GM19239 (cell line): ENCODE results near the gene VASH2.
"Not testable (repeated sequence)": the region's sequence is repeated elsewhere in the genome, so short reads cannot be mapped to it uniquely, and the experiment has no call there.

Source experiments
- DNase-seq: peaks from one replicate; pipeline ENCODE4 v3.0.0; 2011; ENCODE audit warnings: low spot score; ENCODE audit not compliant: insufficient read length
- FAIRE-seq: peaks from 2 replicates; lab custom pipeline; 2011; peaks lifted over from hg19 to GRCh38; lab: Jason Lieb, UNC

Gene VASH2

DNA sequence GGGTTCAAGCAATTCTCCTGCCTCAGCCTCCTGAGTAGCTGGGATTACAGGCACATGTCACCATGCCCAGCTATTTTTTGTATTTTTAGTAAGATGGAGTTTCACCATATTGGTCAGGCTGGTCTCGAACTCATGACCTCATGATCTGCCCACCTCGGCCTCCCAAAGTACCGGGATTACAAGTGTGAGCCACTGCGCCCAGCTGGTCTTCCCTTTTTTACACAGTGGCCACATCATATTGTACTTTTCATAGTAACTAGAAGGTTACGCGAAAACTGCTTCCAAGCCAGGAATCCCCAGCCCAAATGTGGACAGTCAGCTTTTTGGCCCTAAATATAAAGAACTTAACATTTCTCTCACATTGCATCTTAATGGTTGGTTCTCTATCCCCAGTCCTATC lies 4.2 kb downstream of the VASH2 start:
- DNase-seq (no peak), FAIRE-seq (no peak)

- FAIRE-seq, result peak; percentile 28
- DNase-seq, result no peak
Observed at GRCh38 chr1:212955098-212955497, 4.8 kb downstream of the VASH2 start.

- no peak for DNase-seq
- peak; percentile 64 for FAIRE-seq
Observed at GRCh38 chr1:212955961-212956620, 5.8 kb downstream of the VASH2 start.

- DNase-seq, result no peak
- FAIRE-seq, result no peak
Observed at GRCh38 chr1:212957546-212957945, 7.2 kb downstream of the VASH2 start.

DNA sequence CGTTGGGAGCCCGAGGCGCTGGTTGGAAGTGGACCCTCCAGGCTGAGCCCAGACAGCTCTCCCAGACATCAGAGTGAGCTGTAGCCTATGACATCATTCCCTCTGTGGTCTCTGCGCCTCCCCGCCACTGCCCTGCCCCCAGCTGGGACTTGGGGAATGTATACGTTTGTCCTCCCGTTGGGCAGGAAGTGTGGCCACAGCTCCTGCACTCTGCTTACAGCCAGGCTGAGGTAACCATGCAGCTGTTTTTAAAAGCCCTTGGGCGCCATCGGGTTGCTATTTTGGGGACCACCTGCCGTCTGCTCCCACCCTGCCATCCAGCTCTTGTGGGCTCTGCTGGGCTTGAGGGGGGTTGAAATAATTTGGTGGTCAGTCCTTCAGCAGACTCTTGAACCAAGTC lies 7.8 kb downstream of the VASH2 start:
- DNase-seq (no peak), FAIRE-seq (no peak)

GRCh38 chr1:212959266-212960220 lies 9.2 kb downstream of the VASH2 start:
- FAIRE-seq (peak; percentile 84), DNase-seq (peak; percentile 56)

DNA sequence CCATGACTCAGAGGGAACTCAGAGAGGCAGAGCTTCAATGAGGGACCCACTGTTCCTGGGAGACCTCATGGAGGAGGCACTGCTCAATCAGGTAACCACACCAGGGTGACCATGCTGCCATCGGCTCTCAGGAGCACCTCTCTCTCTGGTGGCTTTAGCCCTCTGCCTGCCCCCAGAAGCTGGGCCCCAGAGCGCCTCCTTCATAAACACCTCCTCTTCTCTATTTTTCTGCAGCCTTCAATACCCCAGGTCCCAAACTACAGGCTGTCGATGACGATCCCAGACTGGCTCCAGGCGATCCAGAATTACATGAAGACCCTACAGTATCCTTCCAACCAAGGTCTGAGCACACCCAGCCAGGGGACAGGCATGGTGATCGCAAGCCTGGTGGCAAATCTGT lies 10.6 kb downstream of the VASH2 start:
- no peak for DNase-seq

GRCh38 chr1:212962509-212962908 lies 12.2 kb downstream of the VASH2 start:
- FAIRE-seq, result peak; percentile 44

More for the DNA sequence above, 10.6 kb downstream of the VASH2 start:
- FAIRE-seq, result no peak

GRCh38 chr1:212964102-212964501 lies 13.8 kb downstream of the VASH2 start:
- DNase-seq (no peak), FAIRE-seq (no peak)

More at GRCh38 chr1:212962509-212962908, 12.2 kb downstream of the VASH2 start:
- no peak for DNase-seq

GRCh38 chr1:212964993-212965392 lies 14.7 kb downstream of the VASH2 start:
- DNase-seq, FAIRE-seq: not testable (repeated sequence)

GRCh38 chr1:212966616-212967015 lies 16.3 kb downstream of the VASH2 start:
- DNase-seq (no peak), FAIRE-seq (no peak)

DNA sequence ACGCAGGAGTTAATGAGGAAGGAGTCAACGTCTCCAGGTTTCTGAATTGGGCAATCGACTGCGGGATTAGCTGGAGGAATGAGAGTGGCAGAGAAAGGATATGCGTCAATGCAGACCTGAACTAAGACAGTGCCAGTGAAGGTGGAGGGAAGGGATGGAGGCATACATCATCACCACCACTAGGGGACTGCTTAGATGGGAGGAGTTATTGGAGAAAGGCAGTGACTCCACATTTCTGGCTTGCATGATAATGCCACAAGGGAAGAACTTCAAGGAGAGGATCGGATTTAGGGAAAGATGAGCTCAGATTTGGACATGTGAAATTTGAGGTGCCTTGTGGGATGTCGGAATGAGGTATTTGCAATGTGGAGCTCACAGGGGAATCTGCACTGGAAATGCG lies 17.5 kb downstream of the VASH2 start:
- FAIRE-seq (no peak), DNase-seq (no peak)

- peak; percentile 84 for FAIRE-seq
Observed at GRCh38 chr1:212968368-212968863, 18.1 kb downstream of the VASH2 start.

GRCh38 chr1:212970085-212970484 lies 19.7 kb downstream of the VASH2 start:
- DNase-seq, result no peak
- no peak for FAIRE-seq

More at GRCh38 chr1:212968368-212968863, 18.1 kb downstream of the VASH2 start:
- no peak for DNase-seq

GRCh38 chr1:212971312-212971711 lies 21.0 kb downstream of the VASH2 start:
- DNase-seq (no peak), FAIRE-seq (no peak)

DNA sequence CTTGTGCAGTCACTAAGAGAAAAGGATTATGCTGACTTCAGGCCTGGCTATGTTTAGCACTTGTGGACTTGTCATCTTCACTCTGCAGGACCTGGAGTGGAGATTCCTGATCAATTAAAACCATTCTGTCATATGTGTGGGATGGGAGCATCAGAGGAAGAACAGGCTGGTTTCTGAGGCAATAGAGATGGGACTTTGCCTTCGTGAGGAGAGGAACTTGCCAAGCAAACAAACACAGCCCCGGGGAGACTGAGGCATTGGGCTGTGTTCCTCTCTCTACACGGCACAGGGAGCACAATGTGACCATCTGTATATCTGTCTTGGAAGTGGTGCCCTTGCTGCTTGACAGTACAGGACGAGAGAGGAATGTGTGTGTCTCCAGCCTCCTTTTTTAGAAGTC lies 23.1 kb downstream of the VASH2 start:
- no peak for DNase-seq
- no peak for FAIRE-seq

DNA sequence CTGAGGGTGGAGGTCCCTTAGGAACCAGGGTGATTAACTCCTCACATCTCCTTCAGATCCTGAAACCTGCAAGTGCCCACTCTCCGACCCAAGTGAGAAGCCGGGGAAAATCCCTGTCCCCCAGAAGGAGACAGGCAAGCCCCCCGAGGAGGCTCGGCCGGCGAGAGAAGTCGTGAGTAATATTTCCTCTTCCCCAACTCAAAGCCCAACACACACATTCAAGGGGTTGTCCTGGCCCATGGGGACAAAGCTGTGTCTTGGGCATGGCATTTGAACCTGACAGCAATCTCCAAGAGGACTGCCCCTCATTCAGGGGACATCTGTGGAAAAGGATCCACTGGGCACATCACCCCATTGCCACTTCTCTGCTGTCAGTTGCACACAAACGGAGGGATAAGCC lies 23.6 kb downstream of the VASH2 start:
- DNase-seq (no peak), FAIRE-seq (no peak)

DNA sequence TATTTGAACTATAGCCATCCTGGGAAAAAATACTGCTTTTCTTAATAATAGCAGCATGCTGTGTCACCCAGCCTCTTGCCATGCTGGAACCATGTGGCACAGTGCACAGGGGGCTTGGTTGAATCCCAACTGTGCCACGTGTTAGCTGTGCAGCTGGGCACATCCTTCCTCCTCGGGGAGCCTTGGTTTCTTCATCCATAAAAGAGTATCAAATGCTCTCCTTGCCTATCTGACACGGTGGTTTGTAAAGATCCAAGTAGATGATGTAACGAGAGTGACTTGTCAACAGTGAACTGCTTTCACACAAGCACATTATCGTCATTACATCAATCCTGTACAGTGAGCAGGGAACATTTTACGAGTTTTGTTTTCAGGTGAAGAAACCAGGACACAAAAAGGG lies 24.4 kb downstream of the VASH2 start:
- FAIRE-seq (no peak), DNase-seq (no peak)

DNA sequence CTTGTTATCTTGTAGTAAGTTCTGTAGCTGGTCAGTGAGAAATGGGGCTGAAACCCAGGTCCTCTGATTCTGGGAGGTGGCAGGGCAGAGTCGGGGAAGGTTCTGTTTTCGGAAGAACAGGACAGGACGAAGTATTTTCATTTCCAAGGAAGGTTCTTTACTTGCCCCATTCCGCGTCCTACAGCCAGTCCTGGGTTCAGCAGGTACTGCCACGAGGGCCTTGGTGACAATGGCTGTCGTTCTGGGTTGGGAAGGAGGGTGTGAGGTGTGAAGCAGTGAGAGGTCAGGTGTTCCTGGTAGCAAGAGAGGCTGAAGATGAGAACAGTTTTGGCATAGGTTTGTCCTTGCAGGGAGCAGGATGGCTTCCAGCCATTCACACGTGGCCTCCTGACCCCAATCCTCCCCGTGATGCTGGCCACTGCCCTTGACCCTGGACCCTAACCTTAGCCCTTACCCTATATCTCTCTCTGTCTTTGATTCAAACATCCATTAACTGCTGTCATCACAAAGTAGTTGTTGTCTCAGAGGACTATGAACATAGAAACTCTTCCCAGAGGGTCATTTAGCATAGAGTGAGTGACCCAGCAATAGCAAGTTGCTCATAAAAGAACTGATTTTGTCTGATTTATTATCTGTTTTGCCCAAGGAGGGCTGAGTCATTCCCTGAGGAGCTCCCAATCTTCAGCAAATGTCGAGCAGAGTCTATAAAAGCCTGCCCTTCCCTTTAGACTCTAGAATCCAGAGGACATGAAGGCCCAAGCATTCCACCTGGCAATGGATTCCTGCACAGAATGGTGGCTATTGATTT lies 25.0 kb downstream of the VASH2 start:
- FAIRE-seq (no peak), DNase-seq (no peak)

- DNase-seq (no peak), FAIRE-seq (no peak)
Observed at GRCh38 chr1:212976586-212976985, 26.2 kb downstream of the VASH2 start.
